ENCODE measurements around the gene ECT2L. TPM values are rescaled to one million over a fixed set of nuclear protein-coding genes. Genes with fewer than 3 reads are reported as not detected.

The ECT2L gene
- total RNA-seq, 1 donor from 2014 or later = 1.6 TPM

DNA sequence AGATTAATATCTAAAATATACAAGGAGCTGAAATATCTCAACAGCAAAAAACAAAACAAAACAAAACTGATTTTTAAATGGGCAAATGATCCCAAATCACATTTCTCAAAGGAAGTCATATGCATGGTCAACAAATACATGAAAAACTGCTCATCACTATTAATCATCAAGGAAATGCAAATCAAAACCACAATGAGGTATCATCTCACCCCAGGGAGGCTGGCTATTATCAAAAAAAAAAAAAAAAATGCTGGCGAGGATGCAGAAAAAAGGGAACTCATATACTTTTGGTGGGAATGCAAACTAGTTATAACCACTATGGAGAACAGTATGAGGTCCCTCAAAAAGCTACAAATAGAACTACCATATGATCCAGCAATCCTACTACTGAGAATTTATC lies 157.6 kb downstream of the ECT2L start:
- Histone ChIP-seq H3K4me3 (no peak overlapping the region), H3K27me3 (ENCODE audit: low read depth) (no peaks in the 10 kb centered on the region), H3K9me3 (replicated peaks) (no peaks in the 10 kb centered on the region), H3K27ac (replicated peaks) (no peak overlapping the region), H3K36me3 (no peaks in the 10 kb centered on the region), H3K4me1 (peaks cover 65% of the 10 kb centered on the region)
- intact Hi-C loops (cut with micrococcal nuclease) = no loop called here
- no peak for DNase-seq
- TF ChIP-seq, protein P1, sequence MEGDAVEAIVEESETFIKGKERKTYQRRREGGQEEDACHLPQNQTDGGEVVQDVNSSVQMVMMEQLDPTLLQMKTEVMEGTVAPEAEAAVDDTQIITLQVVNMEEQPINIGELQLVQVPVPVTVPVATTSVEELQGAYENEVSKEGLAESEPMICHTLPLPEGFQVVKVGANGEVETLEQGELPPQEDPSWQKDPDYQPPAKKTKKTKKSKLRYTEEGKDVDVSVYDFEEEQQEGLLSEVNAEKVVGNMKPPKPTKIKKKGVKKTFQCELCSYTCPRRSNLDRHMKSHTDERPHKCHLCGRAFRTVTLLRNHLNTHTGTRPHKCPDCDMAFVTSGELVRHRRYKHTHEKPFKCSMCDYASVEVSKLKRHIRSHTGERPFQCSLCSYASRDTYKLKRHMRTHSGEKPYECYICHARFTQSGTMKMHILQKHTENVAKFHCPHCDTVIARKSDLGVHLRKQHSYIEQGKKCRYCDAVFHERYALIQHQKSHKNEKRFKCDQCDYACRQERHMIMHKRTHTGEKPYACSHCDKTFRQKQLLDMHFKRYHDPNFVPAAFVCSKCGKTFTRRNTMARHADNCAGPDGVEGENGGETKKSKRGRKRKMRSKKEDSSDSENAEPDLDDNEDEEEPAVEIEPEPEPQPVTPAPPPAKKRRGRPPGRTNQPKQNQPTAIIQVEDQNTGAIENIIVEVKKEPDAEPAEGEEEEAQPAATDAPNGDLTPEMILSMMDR (IDR thresholded peaks at IDR 0.05; ENCODE audit: borderline replicate concordance) = no peak

Other genes starting within 250 kb of the ECT2L start
- 9.0 TPM for gene CCDC28A, start 22.3 kb upstream of the ECT2L start, total RNA-seq
- gene REPS1, start 192.2 kb downstream of the ECT2L start, total RNA-seq = 30.6 TPM
- 4.3 TPM for gene ABRACL, start 232.7 kb downstream of the ECT2L start, total RNA-seq